Activated T-cell treated with anti-CD3 and anti-CD28 coated beads for 1 hour (primary cell): ENCODE measurements around the gene LTBP2.

Experiments
- DNase-seq: peaks from one replicate; pipeline ENCODE4 v3.0.0-alpha.2; 2020; ENCODE audit warnings: low read depth

The LTBP2 gene

GRCh38 chr14:74526854-74527585, 85.0 kb downstream of the LTBP2 start:
- DNase-seq = no peak

- DNase-seq = no peak
These were observed 86.6 kb downstream of the LTBP2 start for GRCh38 chr14:74525361-74525851.

DNA sequence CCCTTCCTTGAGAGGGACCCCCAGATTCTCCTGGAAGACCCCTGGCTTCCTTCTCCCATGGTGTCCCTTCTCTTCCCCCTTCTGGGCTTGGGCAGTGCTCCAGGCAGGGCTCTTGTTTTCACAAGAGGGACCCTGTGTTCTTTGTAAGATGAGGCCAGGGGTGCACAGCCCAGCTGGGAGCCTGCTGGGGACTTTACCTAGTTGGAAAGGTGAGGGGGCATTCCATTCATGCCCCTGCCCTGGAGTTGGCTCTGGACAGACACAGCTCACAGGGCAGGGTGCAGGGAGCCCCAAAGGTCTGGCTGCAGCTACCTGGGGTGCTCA, 87.3 kb downstream of the LTBP2 start:
- no peak for DNase-seq

DNA sequence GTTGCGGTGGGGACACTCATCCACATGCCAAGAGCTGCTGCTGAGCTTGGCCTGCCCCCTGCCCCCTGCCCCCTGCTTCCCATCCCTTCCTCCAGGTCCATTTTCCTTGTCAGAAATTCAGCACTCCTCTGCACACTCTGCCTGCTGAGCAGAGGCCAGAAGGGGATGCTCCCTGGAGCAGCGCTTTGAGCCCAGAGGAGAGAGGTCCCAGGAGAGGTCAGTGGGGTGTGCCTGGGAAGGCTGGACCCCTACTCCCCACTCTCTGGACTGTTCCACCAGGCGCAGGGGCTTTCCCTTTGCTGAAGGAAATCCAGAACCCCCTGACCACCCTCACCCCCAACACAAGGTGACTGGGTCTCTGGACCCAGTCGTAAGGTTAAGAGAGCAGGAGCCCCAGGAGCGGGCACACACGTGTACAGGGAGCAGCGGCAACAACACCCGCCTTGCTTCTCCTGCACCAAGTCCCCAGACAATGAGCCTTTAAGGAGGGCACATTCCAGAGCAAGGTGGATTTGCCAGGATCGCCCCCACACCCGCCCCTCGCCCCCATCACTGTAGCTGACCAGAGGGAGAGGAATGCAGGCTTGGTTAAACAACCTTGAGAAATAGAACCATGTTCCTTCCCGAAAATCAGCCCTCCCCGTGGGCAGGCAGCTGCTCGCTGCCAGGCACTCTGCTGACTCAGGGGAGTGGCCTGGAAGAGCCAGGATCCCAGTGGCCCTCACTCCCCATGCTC, 87.8 kb downstream of the LTBP2 start:
- no peak for DNase-seq

DNA sequence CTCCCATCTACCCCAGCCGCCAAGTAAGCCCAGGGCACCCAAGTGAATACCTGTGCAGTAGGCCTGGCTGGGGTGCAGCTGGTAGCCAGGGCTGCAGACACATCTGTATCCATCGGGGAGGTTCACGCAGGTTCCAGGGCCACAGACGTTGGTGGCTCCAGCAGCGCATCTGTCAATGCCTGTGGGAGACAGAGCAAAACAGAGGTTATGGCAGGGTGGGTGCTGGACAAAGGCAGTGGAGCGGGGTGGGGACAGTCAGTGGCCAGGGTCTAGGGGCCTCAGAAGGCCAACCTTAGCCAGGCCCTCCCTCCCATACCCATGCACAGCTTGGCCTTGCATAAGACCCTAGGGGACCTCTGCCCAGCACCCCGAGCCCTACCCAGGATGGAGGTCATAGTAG, 89.3 kb downstream of the LTBP2 start:
- no peak for DNase-seq

GRCh38 chr14:74521756-74522155, 90.3 kb downstream of the LTBP2 start:
- no peak for DNase-seq

DNA sequence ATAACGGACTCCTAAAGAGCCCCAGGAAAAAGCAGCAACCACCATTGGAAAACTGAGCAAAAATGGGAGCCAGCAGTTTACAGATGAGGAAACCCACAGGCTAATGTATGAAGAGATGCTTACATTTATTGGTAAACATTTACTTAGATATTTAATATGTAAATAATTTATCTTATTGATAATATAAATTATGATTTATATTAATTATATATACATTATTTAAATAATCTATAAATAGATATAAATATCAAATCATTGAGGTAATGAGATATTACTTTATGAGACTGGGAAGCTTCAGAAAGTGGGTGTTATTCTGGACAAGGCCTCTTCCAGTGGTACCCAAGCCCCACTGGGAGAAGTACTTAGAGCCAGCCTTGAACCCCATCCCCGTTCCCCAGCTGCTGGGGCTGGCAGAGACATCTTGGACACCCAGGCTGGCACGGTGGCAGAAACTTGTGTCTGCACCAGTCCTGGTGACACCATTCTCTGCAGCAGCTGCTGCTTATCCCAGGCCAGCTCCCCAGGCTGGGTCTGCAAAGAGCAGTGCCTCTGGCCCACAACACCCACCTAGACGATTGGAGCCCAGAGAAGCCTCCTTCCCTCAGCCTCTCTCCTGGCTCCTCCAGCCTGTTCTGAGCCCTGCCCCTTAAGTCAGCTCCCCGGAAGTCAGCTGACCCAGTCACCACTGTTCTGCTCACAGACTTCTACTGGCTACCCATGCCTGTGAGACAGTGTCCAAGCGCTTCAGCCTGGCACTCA, 92.5 kb downstream of the LTBP2 start:
- no peak for DNase-seq

DNA sequence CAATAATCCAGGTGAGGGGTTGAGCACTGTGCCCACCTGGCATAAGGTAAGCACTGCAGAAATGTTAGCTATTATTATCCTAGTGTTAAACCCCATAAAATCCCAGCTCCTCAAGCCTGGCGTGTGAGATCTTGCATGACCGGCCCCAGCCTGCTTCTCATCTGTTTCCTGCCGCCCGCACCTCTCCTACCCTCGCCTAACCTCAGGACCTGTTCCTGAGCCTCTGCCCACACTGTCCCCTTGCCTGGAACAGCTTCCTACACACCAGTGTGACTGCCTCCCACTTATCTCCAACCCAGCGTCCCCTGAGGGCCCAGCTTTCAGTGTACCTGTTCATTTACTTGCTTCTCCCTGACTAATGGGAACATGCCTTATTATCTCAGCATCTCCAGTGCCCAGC, 93.8 kb downstream of the LTBP2 start:
- no peak for DNase-seq

DNA sequence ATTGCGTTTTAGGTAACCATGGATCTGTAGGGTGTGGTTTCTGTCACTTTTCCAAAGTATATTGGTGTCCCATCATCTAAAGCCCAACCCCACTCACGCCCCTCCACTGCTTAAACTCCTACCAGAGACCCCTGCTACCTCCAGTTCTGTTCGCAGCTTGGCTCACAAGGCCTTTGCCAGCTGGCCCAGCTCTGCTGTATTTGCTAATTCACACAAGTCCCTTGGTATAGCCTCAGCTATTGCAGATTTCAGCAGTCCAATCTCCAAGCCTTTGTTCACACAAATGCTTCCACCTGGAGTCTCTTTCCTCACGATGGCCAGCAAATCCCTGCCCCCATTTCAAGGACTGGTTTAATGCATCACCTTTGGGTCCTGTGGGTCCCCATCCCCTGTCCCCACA, 94.3 kb downstream of the LTBP2 start:
- no peak for DNase-seq

- DNase-seq = no peak
These were observed 95.4 kb downstream of the LTBP2 start for GRCh38 chr14:74516451-74517160.

- DNase-seq = no peak
These were observed 96.1 kb downstream of the LTBP2 start for GRCh38 chr14:74515891-74516412.

DNA sequence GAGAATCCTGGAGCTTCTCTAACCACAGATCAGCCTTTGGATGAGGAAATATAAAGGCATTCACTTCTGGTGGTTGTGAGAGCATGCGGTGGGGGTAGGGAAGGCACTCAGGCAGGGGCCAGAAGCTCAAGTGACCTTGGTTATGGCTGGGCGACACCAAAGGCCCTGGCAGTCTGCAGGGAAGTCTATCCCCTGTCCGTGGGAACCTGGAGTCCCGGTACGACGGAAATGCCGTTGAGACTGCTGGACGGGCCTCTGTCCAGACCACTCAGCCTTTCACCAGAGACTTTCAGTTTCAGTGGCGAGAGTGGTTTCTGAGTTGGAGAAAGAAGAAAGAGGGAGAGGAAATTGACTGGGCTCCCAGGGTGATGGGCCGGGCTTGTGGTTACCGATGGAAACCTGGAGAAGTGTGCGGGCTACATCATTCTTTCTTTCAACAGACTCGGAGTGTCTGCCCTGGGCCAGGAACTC, 97.5 kb downstream of the LTBP2 start:
- DNase-seq = no peak

DNA sequence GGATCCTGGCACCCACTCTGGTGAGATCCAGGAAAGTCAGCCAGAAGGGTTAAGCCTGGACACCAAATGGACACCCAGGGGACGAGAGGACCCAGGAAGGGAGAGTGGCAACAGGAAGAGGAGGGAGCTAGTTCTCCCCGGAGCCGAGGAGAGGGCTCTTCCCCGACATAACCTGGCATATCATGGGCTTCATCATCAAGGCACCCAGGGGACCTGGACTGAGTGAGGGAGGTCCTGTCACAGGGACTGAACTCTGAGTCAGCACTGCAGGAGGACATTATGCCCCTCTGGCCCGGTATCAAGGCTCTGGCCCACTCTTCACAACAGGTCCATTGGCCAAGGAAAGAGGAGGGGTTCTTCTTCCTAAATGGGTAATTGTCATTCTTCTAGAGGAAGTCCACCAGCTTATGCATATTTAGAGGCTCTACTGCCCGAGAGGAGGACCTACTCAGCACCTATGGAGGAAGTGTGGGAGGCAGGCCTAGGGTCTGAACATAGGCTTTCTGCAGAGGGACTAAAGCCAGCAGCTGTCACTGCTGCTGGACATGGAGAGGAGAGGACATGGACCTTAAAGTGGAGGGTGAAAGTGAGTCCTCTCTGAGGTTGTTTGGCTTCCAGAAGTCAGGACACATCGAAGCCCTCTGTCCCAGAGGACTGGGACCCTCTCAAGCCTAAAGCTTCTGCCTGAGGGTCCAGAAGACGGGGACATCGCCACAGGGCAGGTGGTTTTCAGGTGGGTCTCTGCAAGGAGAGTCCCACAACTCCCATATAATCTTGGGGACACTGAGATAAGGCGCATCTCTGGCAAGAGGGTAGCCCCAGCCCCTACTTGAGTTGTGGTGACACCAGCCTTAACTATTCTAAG, 99.8 kb downstream of the LTBP2 start:
- no peak for DNase-seq

DNA sequence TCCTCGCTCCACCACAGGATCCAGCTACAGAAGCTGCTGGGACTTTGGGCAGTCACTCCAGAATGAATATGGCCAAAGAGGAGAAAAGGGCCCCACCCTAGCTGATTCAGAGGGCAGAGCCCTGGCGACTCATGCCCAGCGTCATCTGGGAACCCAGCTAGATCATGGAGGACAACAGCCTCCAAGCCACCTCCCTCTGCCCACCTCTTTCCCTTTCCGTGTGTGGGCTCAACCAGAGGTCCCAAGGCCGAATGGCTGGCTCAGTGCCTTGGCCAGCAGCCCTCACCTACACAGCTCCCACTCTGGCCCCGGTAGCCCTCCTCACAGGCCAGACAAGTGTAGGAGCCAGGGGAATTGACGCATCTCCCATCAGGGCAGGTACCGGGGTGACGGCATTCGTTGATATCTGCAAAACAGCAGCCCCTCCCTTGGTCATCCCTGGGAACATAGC, 101.1 kb downstream of the LTBP2 start:
- DNase-seq = no peak

DNA sequence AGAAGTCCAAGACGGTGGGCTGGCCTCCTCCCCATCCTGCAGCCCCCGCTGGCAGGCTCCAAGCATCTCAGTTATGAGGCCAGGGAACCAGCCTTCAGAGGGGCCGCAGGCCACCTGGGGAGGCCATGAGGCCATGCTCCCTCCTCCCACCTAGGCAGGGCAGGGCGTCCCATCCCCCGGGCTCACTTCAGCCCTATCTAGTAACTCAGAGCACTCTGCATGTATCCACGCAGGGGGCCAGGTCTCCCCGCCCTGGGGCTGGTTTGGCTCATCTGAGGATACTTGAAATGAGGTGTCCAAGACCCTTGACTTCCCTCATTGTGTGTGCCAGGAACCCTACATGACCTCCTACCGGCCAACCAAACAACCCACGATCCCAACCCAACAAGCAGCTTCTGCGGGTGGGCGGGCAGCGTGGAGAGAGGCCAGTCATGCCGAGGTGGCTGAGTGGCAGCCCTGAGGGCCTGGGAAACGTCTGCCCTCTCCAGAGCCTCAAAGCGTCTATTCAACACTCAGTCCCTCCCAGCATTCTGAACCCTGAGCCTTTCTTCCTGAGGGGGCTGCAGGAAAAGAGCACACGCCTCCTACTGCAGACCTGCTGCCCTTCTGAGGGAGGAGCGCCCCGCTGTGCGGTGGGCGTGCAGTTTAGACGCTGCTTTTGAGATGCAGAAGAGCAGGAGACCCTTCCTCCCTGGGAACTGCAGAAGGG, 101.7 kb downstream of the LTBP2 start:
- DNase-seq = no peak

GRCh38 chr14:74509587-74510222, 102.3 kb downstream of the LTBP2 start:
- DNase-seq = no peak

- no peak for DNase-seq
These were observed 103.1 kb downstream of the LTBP2 start for GRCh38 chr14:74508844-74509428.

DNA sequence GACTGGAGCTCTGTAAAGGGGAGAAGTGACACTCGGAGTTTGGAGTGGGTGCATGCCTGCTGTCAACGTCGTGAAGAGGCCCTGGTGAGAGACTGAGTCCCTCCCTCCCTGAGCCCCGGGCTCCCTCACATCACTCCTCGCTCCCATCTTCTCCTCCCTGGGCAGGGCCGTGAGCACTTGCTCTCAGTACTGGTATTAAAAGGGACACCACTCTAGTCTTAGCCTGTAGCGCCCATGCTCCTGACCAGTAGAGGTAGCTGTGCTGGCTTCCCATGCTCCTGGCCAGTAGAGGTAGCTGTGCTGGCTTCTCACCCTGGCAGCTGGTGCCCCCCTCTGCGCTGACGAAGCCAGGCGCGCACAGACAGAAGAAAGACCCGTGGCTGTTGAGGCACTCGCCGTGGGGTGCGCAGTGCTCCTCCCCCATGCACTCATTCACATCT, 103.7 kb downstream of the LTBP2 start:
- DNase-seq = no peak

GRCh38 chr14:74507840-74508239, 104.2 kb downstream of the LTBP2 start:
- DNase-seq = no peak
